ENCODE data around the gene NINL.

DNA sequence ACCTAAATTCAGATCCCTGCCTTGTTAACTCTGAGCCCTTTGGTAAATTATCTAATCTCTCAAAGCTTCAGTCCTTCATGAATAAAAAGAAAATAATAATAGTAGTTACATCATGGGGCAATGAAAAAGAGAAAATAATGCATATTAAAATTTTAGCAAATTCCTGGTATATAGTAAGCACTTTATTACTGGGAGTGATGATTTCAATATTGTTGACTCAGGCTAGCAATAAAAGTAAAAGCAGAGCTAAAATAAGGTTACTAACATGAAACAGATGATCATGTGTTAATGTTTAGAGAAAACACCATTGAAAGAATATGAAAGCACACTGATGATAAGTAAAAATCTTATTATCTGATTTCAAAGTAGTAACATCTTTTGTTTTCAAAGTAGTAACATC, 164.2 kb downstream of the NINL start:
- TF ChIP-seq, protein P1, sequence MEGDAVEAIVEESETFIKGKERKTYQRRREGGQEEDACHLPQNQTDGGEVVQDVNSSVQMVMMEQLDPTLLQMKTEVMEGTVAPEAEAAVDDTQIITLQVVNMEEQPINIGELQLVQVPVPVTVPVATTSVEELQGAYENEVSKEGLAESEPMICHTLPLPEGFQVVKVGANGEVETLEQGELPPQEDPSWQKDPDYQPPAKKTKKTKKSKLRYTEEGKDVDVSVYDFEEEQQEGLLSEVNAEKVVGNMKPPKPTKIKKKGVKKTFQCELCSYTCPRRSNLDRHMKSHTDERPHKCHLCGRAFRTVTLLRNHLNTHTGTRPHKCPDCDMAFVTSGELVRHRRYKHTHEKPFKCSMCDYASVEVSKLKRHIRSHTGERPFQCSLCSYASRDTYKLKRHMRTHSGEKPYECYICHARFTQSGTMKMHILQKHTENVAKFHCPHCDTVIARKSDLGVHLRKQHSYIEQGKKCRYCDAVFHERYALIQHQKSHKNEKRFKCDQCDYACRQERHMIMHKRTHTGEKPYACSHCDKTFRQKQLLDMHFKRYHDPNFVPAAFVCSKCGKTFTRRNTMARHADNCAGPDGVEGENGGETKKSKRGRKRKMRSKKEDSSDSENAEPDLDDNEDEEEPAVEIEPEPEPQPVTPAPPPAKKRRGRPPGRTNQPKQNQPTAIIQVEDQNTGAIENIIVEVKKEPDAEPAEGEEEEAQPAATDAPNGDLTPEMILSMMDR (IDR thresholded peaks at IDR 0.05), result no peak
- TF ChIP-seq EP300 (IDR thresholded peaks at IDR 0.05), result no peak
